ENCODE results near the gene FRMD7.

Gene FRMD7

DNA sequence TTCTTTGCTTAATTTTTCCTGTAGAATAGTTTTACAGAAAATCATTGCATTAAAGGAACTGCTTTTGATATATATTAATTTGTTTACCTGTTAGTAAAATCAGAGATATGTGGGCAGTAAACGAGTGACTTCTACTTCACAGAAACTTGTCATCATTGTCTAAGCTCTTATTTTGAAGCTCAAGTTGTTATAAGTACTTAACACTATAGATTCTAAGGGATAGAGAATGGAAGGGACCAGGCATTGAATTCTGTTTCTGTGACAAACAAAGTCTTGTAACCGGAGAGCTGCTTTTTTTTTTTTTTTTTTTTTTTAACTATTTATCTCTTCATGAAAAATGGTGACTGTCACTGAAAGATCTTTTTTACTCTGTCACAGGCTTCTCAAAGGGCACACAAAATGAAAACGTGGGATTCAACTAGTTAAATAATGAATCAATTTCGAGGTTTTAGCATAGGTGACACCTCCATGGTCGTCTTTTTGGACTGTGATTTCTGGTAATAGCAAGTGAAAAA, 90.3 kb downstream of the FRMD7 start:
- TF ChIP-seq ZNF292 (tag by site-specific recombination; IDR thresholded peaks at IDR 0.05; ENCODE audit: borderline replicate concordance, low read depth), result no peak
- TF ChIP-seq, protein P1, sequence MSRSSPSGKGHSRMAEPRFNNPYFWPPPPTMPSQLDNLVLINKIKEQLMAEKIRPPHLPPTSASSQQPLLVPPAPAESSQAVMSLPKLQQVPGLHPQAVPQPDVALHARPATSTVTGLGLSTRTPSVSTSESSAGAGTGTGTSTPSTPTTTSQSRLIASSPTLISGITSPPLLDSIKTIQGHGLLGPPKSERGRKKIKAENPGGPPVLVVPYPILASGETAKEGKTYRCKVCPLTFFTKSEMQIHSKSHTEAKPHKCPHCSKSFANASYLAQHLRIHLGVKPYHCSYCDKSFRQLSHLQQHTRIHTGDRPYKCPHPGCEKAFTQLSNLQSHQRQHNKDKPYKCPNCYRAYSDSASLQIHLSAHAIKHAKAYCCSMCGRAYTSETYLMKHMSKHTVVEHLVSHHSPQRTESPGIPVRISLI (tag by site-specific recombination; IDR thresholded peaks at IDR 0.05), result 0 out of 2 replicates have a peak, but pooled peaks have one; percentile 17
- TF ChIP-seq, protein P2, sequence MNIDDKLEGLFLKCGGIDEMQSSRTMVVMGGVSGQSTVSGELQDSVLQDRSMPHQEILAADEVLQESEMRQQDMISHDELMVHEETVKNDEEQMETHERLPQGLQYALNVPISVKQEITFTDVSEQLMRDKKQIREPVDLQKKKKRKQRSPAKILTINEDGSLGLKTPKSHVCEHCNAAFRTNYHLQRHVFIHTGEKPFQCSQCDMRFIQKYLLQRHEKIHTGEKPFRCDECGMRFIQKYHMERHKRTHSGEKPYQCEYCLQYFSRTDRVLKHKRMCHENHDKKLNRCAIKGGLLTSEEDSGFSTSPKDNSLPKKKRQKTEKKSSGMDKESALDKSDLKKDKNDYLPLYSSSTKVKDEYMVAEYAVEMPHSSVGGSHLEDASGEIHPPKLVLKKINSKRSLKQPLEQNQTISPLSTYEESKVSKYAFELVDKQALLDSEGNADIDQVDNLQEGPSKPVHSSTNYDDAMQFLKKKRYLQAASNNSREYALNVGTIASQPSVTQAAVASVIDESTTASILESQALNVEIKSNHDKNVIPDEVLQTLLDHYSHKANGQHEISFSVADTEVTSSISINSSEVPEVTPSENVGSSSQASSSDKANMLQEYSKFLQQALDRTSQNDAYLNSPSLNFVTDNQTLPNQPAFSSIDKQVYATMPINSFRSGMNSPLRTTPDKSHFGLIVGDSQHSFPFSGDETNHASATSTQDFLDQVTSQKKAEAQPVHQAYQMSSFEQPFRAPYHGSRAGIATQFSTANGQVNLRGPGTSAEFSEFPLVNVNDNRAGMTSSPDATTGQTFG (tag by site-specific recombination; IDR thresholded peaks at IDR 0.05; ENCODE audit: borderline replicate concordance), result no peak
- peak; percentile 23; the same call in 1 of the 2 replicates for TF ChIP-seq ZNF335 (tag by site-specific recombination; conservative IDR thresholded peaks at IDR 0.05)
- TF ChIP-seq KLF8 (tag by site-specific recombination; IDR thresholded peaks at IDR 0.05), result no peak
- no peak for TF ChIP-seq EGR2 (tag by site-specific recombination; IDR thresholded peaks at IDR 0.05; ENCODE audit: low read depth)
- peak; percentile 87 for TF ChIP-seq MYNN (tag by site-specific recombination; IDR thresholded peaks at IDR 0.05; ENCODE audit: borderline replicate concordance)
- TF ChIP-seq, protein P3, sequence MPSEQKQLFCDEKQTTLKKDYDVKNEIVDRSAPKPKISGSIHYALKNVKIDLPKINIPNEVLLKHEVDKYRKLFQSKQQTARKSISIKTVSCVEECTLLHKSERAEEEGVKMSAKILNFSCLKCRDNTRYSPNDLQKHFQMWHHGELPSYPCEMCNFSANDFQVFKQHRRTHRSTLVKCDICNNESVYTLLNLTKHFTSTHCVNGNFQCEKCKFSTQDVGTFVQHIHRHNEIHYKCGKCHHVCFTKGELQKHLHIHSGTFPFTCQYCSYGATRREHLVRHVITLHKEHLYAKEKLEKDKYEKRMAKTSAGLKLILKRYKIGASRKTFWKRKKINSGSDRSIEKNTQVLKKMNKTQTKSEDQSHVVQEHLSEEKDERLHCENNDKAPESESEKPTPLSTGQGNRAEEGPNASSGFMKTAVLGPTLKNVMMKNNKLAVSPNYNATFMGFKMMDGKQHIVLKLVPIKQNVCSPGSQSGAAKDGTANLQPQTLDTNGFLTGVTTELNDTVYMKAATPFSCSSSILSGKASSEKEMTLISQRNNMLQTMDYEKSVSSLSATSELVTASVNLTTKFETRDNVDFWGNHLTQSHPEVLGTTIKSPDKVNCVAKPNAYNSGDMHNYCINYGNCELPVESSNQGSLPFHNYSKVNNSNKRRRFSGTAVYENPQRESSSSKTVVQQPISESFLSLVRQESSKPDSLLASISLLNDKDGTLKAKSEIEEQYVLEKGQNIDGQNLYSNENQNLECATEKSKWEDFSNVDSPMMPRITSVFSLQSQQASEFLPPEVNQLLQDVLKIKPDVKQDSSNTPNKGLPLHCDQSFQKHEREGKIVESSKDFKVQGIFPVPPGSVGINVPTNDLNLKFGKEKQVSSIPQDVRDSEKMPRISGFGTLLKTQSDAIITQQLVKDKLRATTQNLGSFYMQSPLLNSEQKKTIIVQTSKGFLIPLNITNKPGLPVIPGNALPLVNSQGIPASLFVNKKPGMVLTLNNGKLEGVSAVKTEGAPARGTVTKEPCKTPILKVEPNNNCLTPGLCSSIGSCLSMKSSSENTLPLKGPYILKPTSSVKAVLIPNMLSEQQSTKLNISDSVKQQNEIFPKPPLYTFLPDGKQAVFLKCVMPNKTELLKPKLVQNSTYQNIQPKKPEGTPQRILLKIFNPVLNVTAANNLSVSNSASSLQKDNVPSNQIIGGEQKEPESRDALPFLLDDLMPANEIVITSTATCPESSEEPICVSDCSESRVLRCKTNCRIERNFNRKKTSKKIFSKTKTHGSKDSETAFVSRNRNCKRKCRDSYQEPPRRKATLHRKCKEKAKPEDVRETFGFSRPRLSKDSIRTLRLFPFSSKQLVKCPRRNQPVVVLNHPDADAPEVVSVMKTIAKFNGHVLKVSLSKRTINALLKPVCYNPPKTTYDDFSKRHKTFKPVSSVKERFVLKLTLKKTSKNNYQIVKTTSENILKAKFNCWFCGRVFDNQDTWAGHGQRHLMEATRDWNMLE (tag by site-specific recombination; conservative IDR thresholded peaks at IDR 0.05; ENCODE audit: low read depth), result no peak
- no peak for TF ChIP-seq ZBTB48 (tag by site-specific recombination; IDR thresholded peaks at IDR 0.05)
- TF ChIP-seq ZBTB8A (tag by site-specific recombination; IDR thresholded peaks at IDR 0.05), result no peak
- TF ChIP-seq, protein P4, sequence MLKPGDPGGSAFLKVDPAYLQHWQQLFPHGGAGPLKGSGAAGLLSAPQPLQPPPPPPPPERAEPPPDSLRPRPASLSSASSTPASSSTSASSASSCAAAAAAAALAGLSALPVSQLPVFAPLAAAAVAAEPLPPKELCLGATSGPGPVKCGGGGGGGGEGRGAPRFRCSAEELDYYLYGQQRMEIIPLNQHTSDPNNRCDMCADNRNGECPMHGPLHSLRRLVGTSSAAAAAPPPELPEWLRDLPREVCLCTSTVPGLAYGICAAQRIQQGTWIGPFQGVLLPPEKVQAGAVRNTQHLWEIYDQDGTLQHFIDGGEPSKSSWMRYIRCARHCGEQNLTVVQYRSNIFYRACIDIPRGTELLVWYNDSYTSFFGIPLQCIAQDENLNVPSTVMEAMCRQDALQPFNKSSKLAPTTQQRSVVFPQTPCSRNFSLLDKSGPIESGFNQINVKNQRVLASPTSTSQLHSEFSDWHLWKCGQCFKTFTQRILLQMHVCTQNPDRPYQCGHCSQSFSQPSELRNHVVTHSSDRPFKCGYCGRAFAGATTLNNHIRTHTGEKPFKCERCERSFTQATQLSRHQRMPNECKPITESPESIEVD (tag by site-specific recombination; IDR thresholded peaks at IDR 0.05), result no peak
- Histone ChIP-seq H3K27ac (ENCODE audit: extremely low read depth, low read depth, low read length) (no peak overlapping the region), H3K36me3 (ENCODE audit: control insufficient read depth in 2 of 2, insufficient read depth in 1 of 2, low read length in 2 of 2) (no peaks in the 10 kb centered on the region), H3K4me1 (ENCODE audit: control insufficient read depth, insufficient read depth, low read length) (peaks cover 30% of the 10 kb centered on the region), H3K4me3 (ENCODE audit: low read depth, low read length) (no peak overlapping the region), H3K9me3 (ENCODE audit: control insufficient read depth, insufficient read depth, low read depth, low read length) (no peaks in the 10 kb centered on the region)
- POLR2A ChIA-PET, result no interaction called here
- CTCF ChIA-PET, result interaction anchor here (0.6 kb wide), 1 partner anchor 206 kb away, joined by 4 read pairs; no protein-coding TSS in a partner anchor

DNA sequence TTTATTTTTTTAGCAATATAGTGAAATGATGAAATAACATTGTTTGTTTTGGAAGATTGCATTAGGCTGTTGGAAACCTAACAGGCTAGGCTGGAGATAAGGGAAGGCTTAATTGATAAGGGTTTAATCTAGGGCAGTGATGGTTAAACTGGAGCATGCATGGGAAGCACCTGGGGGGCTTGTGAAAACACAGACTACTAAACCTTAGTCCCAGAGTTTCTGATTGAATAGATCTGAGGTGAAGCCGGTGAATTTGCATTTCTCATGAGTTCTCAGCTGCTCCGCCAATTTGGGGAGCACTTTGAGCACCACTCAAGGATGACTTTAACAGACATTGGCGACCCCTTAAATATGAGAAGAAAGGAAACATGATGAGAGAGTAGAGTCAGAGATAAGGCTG, 93.2 kb downstream of the FRMD7 start:
- no peak overlapping the region for H3K27ac ChIP-seq (ENCODE audit: extremely low read depth, low read depth, low read length)
- ChIA-PET CTCF (interaction anchor here (0.6 kb wide), 1 partner anchor 1898 kb away, joined by 4 read pairs; no protein-coding TSS in a partner anchor), POLR2A (no interaction called here)
- no peaks in the 10 kb centered on the region for H3K9me3 ChIP-seq (ENCODE audit: control insufficient read depth, insufficient read depth, low read depth, low read length)
- no peak overlapping the region for H3K4me3 ChIP-seq (ENCODE audit: low read depth, low read length)
- H3K36me3 ChIP-seq (ENCODE audit: control insufficient read depth in 2 of 2, insufficient read depth in 1 of 2, low read length in 2 of 2), result no peaks in the 10 kb centered on the region
- peaks cover 33% of the 10 kb centered on the region for H3K4me1 ChIP-seq (ENCODE audit: control insufficient read depth, insufficient read depth, low read length)
- no peak for TF ChIP-seq ZNF404 (tag by site-specific recombination; IDR thresholded peaks at IDR 0.05)
- TF ChIP-seq, protein P5, sequence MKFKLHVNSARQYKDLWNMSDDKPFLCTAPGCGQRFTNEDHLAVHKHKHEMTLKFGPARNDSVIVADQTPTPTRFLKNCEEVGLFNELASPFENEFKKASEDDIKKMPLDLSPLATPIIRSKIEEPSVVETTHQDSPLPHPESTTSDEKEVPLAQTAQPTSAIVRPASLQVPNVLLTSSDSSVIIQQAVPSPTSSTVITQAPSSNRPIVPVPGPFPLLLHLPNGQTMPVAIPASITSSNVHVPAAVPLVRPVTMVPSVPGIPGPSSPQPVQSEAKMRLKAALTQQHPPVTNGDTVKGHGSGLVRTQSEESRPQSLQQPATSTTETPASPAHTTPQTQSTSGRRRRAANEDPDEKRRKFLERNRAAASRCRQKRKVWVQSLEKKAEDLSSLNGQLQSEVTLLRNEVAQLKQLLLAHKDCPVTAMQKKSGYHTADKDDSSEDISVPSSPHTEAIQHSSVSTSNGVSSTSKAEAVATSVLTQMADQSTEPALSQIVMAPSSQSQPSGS (tag by site-specific recombination; IDR thresholded peaks at IDR 0.05; ENCODE audit: low read depth), result no peak
- no peak for TF ChIP-seq ZNF221 (tag by site-specific recombination; IDR thresholded peaks at IDR 0.05; ENCODE audit: borderline replicate concordance)
- no peak for TF ChIP-seq ZNF621 (tag by site-specific recombination; IDR thresholded peaks at IDR 0.05)
- TF ChIP-seq MZF1 (tag by site-specific recombination; IDR thresholded peaks at IDR 0.05; ENCODE audit: borderline replicate concordance), result no peak
- TF ChIP-seq RBAK (tag by site-specific recombination; IDR thresholded peaks at IDR 0.05), result no peak
- no peak for TF ChIP-seq ZNF140 (tag by site-specific recombination; IDR thresholded peaks at IDR 0.05)
- TF ChIP-seq, protein P6, sequence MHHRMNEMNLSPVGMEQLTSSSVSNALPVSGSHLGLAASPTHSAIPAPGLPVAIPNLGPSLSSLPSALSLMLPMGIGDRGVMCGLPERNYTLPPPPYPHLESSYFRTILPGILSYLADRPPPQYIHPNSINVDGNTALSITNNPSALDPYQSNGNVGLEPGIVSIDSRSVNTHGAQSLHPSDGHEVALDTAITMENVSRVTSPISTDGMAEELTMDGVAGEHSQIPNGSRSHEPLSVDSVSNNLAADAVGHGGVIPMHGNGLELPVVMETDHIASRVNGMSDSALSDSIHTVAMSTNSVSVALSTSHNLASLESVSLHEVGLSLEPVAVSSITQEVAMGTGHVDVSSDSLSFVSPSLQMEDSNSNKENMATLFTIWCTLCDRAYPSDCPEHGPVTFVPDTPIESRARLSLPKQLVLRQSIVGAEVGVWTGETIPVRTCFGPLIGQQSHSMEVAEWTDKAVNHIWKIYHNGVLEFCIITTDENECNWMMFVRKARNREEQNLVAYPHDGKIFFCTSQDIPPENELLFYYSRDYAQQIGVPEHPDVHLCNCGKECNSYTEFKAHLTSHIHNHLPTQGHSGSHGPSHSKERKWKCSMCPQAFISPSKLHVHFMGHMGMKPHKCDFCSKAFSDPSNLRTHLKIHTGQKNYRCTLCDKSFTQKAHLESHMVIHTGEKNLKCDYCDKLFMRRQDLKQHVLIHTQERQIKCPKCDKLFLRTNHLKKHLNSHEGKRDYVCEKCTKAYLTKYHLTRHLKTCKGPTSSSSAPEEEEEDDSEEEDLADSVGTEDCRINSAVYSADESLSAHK (tag by site-specific recombination; IDR thresholded peaks at IDR 0.05), result no peak
- no peak for TF ChIP-seq GFI1B (tag by site-specific recombination; IDR thresholded peaks at IDR 0.05)
